Measurements from ENCODE around the gene LGALS7B.
"Not testable (repeated sequence)": the region's sequence is repeated elsewhere in the genome, so short reads cannot be mapped to it uniquely, and the experiment has no call there.

LGALS7B gene

DNA sequence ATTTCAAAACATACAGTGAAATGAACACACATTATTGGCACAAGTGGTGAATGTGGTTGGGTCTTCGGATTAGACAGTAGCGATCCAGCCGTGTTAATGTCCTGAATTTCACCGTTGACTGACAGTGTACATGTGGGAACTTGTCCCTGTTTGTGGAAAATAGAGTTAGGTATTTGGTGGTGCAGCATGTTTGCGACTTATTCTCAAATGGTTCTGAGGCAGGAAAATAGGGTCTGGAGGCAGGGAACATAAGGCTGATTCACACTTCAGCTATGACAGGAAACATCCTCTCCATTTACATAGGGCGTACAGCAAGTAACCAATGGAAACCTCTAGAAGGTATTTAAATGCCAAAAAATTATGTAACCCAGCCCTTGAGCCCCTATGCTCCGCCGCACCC is 4.2 kb downstream of the LGALS7B start:
- H3K27me3 ChIP-seq (replicated peaks; ENCODE audit: control insufficient read depth, insufficient read depth, low read length): no peaks in the 10 kb centered on the region
- TF ChIP-seq, protein P1, sequence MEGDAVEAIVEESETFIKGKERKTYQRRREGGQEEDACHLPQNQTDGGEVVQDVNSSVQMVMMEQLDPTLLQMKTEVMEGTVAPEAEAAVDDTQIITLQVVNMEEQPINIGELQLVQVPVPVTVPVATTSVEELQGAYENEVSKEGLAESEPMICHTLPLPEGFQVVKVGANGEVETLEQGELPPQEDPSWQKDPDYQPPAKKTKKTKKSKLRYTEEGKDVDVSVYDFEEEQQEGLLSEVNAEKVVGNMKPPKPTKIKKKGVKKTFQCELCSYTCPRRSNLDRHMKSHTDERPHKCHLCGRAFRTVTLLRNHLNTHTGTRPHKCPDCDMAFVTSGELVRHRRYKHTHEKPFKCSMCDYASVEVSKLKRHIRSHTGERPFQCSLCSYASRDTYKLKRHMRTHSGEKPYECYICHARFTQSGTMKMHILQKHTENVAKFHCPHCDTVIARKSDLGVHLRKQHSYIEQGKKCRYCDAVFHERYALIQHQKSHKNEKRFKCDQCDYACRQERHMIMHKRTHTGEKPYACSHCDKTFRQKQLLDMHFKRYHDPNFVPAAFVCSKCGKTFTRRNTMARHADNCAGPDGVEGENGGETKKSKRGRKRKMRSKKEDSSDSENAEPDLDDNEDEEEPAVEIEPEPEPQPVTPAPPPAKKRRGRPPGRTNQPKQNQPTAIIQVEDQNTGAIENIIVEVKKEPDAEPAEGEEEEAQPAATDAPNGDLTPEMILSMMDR (IDR thresholded peaks at IDR 0.05; ENCODE audit: insufficient read depth, low read length, poor library complexity, severe bottlenecking): no peak
- no peak for DNase-seq (ENCODE audit: extremely low read depth, insufficient read length)
- H3K4me3 ChIP-seq (replicated peaks; ENCODE audit: low read depth, low read length): no peak overlapping the region
- no peaks in the 10 kb centered on the region for H3K36me3 ChIP-seq (ENCODE audit: control insufficient read depth, insufficient read depth, low read length)

DNA sequence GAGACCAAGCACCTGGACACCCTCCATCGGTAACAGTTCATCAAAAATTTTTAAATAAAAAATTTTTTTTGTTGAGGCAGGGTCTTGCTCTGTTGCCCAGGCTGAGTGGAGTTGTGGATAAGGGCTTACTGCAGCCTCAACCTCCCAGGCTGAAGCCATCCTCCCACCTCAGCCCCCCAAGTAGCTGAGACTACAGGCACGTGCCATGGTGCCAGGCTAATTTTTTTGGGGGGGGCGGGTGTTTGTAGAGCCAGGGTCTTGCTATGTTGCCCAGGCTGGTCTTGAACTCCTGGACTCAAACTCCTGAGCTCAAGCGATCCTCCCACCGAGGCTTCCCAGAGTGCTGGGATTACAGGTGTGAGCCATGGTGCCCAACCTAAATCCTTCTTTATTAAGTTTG is 4.7 kb downstream of the LGALS7B start:
- Histone ChIP-seq H3K36me3 (ENCODE audit: control insufficient read depth, insufficient read depth, low read length) (no peaks in the 10 kb centered on the region), H3K4me3 (replicated peaks; ENCODE audit: low read depth, low read length) (no peak overlapping the region), H3K27me3 (replicated peaks; ENCODE audit: control insufficient read depth, insufficient read depth, low read length) (no peaks in the 10 kb centered on the region)
- DNase-seq (ENCODE audit: extremely low read depth, insufficient read length): no peak
- TF ChIP-seq, protein P1 (IDR thresholded peaks at IDR 0.05; ENCODE audit: insufficient read depth, low read length, poor library complexity, severe bottlenecking): no peak

DNA sequence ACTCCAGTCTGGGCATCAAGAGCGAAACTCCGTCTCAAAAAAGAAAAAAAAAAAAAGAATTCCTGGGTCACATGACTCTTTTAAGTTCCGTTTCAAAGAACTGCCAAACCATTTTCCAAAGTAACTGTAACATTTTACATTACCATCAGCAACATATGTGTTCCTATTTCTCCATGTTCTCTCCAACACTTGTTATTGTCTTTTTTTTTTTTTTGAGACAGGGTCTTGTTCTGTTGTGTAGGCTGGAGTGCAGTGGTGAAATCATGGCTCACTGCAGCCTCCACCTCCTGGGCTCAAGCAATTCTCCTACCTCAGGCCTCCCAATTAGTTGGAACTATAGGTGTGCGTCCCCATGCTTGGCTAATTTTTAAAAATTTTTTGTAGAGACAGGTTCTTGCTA is 6.5 kb downstream of the LGALS7B start:
- no peaks in the 10 kb centered on the region for H3K27me3 ChIP-seq (replicated peaks; ENCODE audit: control insufficient read depth, insufficient read depth, low read length)
- TF ChIP-seq, protein P1 (IDR thresholded peaks at IDR 0.05; ENCODE audit: insufficient read depth, low read length, poor library complexity, severe bottlenecking): no peak
- no peaks in the 10 kb centered on the region for H3K36me3 ChIP-seq (ENCODE audit: control insufficient read depth, insufficient read depth, low read length)
- no peak for DNase-seq (ENCODE audit: extremely low read depth, insufficient read length)
- no peak overlapping the region for H3K4me3 ChIP-seq (replicated peaks; ENCODE audit: low read depth, low read length)

DNA sequence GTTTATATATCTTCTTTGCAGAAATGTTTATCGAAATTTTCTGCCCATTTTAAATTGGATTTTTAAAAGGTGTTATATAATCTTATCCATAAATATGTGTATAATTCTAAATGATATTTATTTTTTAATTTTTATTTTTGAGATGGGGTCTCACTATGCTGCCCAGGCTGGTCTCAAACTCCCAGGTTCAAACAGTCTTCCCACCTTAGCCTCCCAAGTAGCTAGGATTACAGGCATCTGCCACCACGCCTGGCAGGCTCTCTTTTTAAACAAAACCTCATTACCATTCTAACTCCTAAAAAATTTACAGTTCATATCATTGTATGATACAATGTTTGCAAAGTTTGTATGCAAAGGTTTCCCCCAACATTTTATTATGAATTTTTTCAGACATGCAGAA is 7.2 kb downstream of the LGALS7B start:
- H3K36me3 ChIP-seq (ENCODE audit: control insufficient read depth, insufficient read depth, low read length): no peaks in the 10 kb centered on the region
- TF ChIP-seq, protein P1 (IDR thresholded peaks at IDR 0.05; ENCODE audit: insufficient read depth, low read length, poor library complexity, severe bottlenecking): no peak
- DNase-seq (ENCODE audit: extremely low read depth, insufficient read length): no peak

DNA sequence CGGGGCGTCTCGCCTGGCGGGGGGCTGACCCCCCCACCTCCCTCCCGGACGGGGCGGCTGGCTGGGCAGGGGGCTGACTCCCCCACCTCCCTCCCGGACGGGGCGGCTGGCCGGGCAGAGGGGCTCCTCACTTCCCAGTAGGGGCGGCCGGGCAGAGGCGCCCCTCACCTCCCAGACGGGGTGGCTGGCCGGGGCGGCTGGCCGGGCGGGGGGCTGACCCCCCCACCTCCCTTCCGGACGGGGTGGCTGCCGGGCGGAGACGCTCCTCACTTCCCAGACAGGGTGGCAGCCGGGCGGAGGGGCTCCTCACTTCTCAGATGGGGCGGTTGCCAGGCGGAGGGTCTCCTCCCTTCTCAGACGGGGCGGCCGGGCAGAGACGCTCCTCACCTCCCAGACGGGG is 8.8 kb downstream of the LGALS7B start:
- DNase-seq (ENCODE audit: extremely low read depth, insufficient read length); H3K36me3 ChIP-seq (ENCODE audit: control insufficient read depth, insufficient read depth, low read length); H3K4me3 ChIP-seq (replicated peaks; ENCODE audit: low read depth, low read length); H3K27me3 ChIP-seq (replicated peaks; ENCODE audit: control insufficient read depth, insufficient read depth, low read length): not testable (repeated sequence)

More for the DNA sequence above, 7.2 kb downstream of the LGALS7B start:
- H3K27me3 ChIP-seq (replicated peaks; ENCODE audit: control insufficient read depth, insufficient read depth, low read length): no peaks in the 10 kb centered on the region
- H3K4me3 ChIP-seq (replicated peaks; ENCODE audit: low read depth, low read length): no peak overlapping the region

DNA sequence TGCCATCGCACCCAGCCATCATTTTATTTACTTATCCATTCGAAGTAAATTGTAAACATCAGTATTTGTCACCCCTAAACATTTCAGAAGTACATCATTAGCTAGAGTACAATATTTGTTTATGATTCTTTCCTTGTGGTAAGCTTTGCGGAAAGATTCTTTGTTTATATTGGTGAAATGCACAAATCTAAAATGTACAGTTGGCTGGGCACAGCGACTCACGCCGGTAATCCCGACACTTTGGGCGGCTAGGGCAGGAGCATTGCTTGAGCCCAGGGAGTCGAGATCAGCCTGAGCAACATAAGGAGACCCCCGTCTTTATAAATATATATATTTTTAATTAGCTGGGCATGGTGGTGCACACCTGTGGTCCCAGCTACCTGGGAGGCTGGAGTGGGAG is 10.1 kb downstream of the LGALS7B start:
- no peak for DNase-seq (ENCODE audit: extremely low read depth, insufficient read length)
- TF ChIP-seq, protein P1 (IDR thresholded peaks at IDR 0.05; ENCODE audit: insufficient read depth, low read length, poor library complexity, severe bottlenecking): no peak
- Histone ChIP-seq H3K27me3 (replicated peaks; ENCODE audit: control insufficient read depth, insufficient read depth, low read length) (no peaks in the 10 kb centered on the region), H3K36me3 (ENCODE audit: control insufficient read depth, insufficient read depth, low read length) (no peaks in the 10 kb centered on the region), H3K4me3 (replicated peaks; ENCODE audit: low read depth, low read length) (no peak overlapping the region)
